Lung (tissue), 16 donors: ENCODE results near the gene RGMA. TPM values are rescaled to one million over a fixed set of nuclear protein-coding genes. Genes with fewer than 3 reads are reported as not detected.
A peak's percentile ranks its signal among the peaks of the same experiment; 100 is the strongest.

Experiments used
- ATAC-seq: fragments of 200-7000 bp; cut with Tn5 transposase; one replicate; pipeline ENCODE4 v1.9.1; 2020; ENCODE audit warnings: moderate number of reproducible peaks; ENCODE audit not compliant: insufficient read depth, low FRiP score
- DNase-seq, 3 donors: peaks; one replicate each; pipeline ENCODE4 v3.0.0-alpha.2; 2013 to 2017
- H3K27ac ChIP-seq, 2 donors: one replicate each; pipeline ENCODE4 v1.5.1; 2013; ENCODE audit warnings: mild to moderate bottlenecking in 2 of 2, moderate library complexity in 2 of 2, control low read depth in 1 of 2, inconsistent platforms in 1 of 2, low read depth in 1 of 2, low read length in 1 of 2
- H3K27me3 ChIP-seq, 3 donors: one replicate each; pipeline ENCODE4 v1.5.1; 2013; ENCODE audit warnings: low read length in 2 of 3; ENCODE audit not compliant: control insufficient read depth in 3 of 3, insufficient read depth in 3 of 3
- H3K36me3 ChIP-seq, 4 donors: one replicate each; pipeline ENCODE4 v1.5.1; 2013; ENCODE audit warnings: low read length in 4 of 4, mild to moderate bottlenecking in 1 of 4, moderate library complexity in 1 of 4; ENCODE audit not compliant: control insufficient read depth in 4 of 4, insufficient read depth in 4 of 4
- H3K4me1 ChIP-seq, 5 donors: one replicate each; pipeline ENCODE4 v1.5.1; 2013; ENCODE audit warnings: low read length in 5 of 5, mild to moderate bottlenecking in 2 of 5, moderate library complexity in 1 of 5; ENCODE audit not compliant: control insufficient read depth in 5 of 5, insufficient read depth in 5 of 5
- H3K4me3 ChIP-seq: one replicate; pipeline ENCODE4 v1.5.1; 2013; ENCODE audit warnings: mild to moderate bottlenecking, control low read depth, moderate library complexity
- H3K9ac ChIP-seq, 2 donors: one replicate each; pipeline ENCODE4 v1.5.1; 2013; ENCODE audit warnings: low read length in 2 of 2, control low read depth in 1 of 2; ENCODE audit not compliant: insufficient read depth in 1 of 2
- H3K9me3 ChIP-seq, 4 donors: one replicate each; pipeline ENCODE4 v1.5.1; 2013; ENCODE audit warnings: low read length in 3 of 4, mild to moderate bottlenecking in 1 of 4, moderate library complexity in 1 of 4; ENCODE audit not compliant: control insufficient read depth in 4 of 4, insufficient read depth in 3 of 4
- WGBS, 2 donors: extraction: QIAGEN DNeasy Blood & Tissue Kit; methylation state at CpG; one replicate each; pipeline ENCODE4 v1.1.7; 2013; 5-methylcytosine and 5-hydroxymethylcytosine counted together
- long read RNA-seq, 5 donors: transcript quantifications; one replicate each; lab custom pipeline, GENCODE V29; 2026
- polyA plus RNA-seq, 2 donors: library from polyadenylated mRNA; stranded (reverse); fragments of 200-250 nt; gene quantifications; one replicate each; pipeline ENCODE4 v1.2.1, GENCODE V29; 2013
- total RNA-seq, 2 donors: library from RNA; depleted of rRNA in 1 of 2; stranded (reverse); fragments of >200 nt in 1 of 2; gene quantifications; one replicate each; pipeline ENCODE4 v1.2.1, GENCODE V29; 2014 to 2021
- TF ChIP-seq, protein P1 (sequence below): IDR thresholded peaks from 2 replicates; pipeline ENCODE4 v1.5.1; 2012; ENCODE audit warnings: mild to moderate bottlenecking; ENCODE audit errors: control extremely low read depth, extremely low read depth
- donor health status: control.
- donor health status: control.
- donor health status: Bipolar disorder and iron deficiency.
- donor health status: healthy.
- donor health status: DM: yes; HTN: yes; CAD: no.

Gene RGMA, protein sequence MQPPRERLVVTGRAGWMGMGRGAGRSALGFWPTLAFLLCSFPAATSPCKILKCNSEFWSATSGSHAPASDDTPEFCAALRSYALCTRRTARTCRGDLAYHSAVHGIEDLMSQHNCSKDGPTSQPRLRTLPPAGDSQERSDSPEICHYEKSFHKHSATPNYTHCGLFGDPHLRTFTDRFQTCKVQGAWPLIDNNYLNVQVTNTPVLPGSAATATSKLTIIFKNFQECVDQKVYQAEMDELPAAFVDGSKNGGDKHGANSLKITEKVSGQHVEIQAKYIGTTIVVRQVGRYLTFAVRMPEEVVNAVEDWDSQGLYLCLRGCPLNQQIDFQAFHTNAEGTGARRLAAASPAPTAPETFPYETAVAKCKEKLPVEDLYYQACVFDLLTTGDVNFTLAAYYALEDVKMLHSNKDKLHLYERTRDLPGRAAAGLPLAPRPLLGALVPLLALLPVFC
- total RNA-seq, result 10 to 100 TPM in 1 of 2 donors, 1 to 10 TPM in 1; 6.6 to 11.3 TPM
- polyA plus RNA-seq, result 1 to 10 TPM; 2.3 to 3.4 TPM
- long read RNA-seq, donor 1, transcript RGMA-203 (3 exons, 3,038 nt), result major isoform, 9 of 10 reads
- long read RNA-seq, donor 1, partial matches to known transcripts, result 0 of 10 reads
- long read RNA-seq, donor 1, other reads (novel, unspliced or antisense), result 0 of 10 reads
- long read RNA-seq, donor 2, transcript RGMA-203 (3 exons, 3,038 nt), result major isoform, 5 of 6 reads
- long read RNA-seq, donor 2, partial matches to known transcripts, result 0 of 6 reads
- long read RNA-seq, donor 2, other reads (novel, unspliced or antisense), result 0 of 6 reads
- long read RNA-seq, donor 3, transcript RGMA-203 (3 exons, 3,038 nt), result major isoform, 5 of 10 reads
- long read RNA-seq, donor 3, partial matches to known transcripts, result 5 of 10 reads
- long read RNA-seq, donor 3, other reads (novel, unspliced or antisense), result 0 of 10 reads
- long read RNA-seq, donor 4, partial matches to known transcripts, result 0 of 3 reads
- long read RNA-seq, donor 4, other reads (novel, unspliced or antisense), result 0 of 3 reads
- long read RNA-seq, donor 5, full-length matches to known transcripts, result 8 of 14 reads
- long read RNA-seq, donor 5, partial matches to known transcripts, result 6 of 14 reads
- long read RNA-seq, donor 5, other reads (novel, unspliced or antisense), result 0 of 14 reads

DNA sequence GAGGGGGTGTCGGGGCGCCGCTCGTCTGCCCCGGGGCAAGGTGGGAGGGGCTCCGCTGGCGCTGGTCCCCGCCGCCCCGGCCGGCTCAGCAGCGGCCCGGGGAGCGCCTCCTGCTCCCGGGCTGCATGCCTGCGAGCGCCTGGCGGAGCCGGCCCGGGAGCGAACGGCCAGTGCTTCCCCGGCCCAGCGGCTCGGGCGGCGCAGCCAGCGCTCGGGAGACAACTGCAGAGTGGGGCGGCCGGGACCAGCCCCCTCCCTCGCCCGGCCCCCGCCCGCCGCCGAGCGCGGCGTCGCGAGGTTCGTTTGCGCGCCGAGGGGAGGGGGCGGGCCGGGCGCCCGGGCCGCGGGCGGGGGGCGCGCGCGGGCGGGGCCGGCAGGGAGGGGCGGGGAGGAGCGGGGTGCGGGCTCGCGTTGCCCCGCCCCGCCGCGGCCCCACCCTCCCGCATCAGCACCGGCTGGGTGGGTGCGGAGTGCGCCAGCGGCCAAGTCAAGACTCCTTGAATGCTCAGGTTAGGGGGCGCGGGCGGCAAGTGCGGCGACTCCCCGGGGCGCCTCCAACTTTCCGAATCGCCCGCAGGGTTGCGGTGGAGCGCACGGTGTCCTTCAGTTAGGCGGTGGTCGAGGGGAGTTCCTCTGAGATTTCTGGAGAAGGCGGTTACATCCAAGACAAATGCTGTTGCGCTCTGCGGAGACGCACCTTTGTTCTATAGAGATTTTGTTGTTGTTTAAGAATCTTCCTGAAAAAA, at the start of gene RGMA:
TSS of gene RGMA (minus strand) at position 231 of the 746 bp plus-strand sequence. CDS start 279 bp downstream, outside the sequence.
- ATAC-seq, result peak; percentile 39
- TF ChIP-seq, protein P1, sequence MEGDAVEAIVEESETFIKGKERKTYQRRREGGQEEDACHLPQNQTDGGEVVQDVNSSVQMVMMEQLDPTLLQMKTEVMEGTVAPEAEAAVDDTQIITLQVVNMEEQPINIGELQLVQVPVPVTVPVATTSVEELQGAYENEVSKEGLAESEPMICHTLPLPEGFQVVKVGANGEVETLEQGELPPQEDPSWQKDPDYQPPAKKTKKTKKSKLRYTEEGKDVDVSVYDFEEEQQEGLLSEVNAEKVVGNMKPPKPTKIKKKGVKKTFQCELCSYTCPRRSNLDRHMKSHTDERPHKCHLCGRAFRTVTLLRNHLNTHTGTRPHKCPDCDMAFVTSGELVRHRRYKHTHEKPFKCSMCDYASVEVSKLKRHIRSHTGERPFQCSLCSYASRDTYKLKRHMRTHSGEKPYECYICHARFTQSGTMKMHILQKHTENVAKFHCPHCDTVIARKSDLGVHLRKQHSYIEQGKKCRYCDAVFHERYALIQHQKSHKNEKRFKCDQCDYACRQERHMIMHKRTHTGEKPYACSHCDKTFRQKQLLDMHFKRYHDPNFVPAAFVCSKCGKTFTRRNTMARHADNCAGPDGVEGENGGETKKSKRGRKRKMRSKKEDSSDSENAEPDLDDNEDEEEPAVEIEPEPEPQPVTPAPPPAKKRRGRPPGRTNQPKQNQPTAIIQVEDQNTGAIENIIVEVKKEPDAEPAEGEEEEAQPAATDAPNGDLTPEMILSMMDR, result no peak
- Histone ChIP-seq H3K36me3 (no peaks in the 10 kb centered on the region), H3K4me3 (peak within 1 kb of the TSS; percentile 16), H3K9me3 (peaks cover 0 to 2% (median 0%) of the 10 kb centered on the region in 4 donors), H3K4me1 (peaks cover 0 to 8% (median 4%) of the 10 kb centered on the region in 5 donors), H3K27ac (no peak within 1 kb of the TSS), H3K9ac (no peak within 1 kb of the TSS), H3K27me3 (peaks cover 0 to 57% (median 56%) of the 10 kb centered on the region in 3 donors)
- 0 to 2% methylated on average over 34 to 89 of the region's 92 CpGs for WGBS, 2 donors
- peak; percentile 13 to 48 (median 34) for DNase-seq

DNA sequence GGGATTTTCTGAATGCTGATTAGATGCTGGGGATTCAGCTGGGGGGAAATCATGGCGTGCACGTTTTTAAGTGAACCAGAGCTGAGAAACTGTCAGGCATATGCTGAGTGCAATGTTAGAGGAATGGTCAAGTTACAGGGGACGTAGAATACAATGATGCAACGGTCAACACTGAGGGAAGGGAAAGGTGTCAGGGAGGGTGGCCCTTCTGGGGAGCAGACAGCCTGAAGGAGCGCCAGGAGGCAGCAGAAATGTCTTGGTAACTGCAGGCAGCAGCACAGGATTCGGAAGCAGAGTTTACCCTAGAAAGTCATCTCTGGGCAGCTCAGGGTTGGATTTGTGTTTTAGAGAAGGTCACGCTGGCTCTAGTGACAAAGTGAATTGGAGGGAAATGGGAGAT, 47.6 kb upstream of the RGMA start:
- Histone ChIP-seq H3K4me1 (no peaks in the 10 kb centered on the region), H3K27ac (no peak overlapping the region), H3K4me3 (no peak overlapping the region), H3K27me3 (no peaks in the 10 kb centered on the region), H3K36me3 (no peaks in the 10 kb centered on the region), H3K9me3 (peaks cover 0 to 2% (median 0%) of the 10 kb centered on the region in 4 donors), H3K9ac (no peak overlapping the region)
- ATAC-seq, result no peak
- DNase-seq, result no peak
- 79% methylated on average over 7 of the region's 7 CpGs for WGBS, 2 donors
- TF ChIP-seq, protein P1, result no peak

DNA sequence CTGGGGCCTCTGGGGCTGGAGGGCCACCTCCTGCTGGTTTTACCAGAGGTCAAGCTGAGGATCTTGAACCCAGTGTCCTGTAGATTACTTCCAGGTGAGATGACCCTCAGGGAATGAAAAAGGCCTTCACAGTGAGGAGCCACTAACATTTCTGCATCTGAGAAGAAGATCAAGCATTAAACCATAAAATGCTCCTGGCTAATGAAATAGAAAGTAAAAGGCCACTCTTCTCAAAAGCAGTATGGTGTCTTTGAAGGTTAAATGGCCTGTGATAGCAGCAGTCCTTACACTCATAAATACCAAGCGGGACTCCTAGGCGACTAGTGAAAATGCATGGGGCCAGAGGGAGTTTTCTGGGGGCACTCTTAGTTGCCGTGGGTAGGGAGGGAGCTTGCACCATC, 47.0 kb upstream of the RGMA start:
- DNase-seq (no peak), ATAC-seq (no peak)
- Histone ChIP-seq H3K4me3 (no peak overlapping the region), H3K36me3 (no peaks in the 10 kb centered on the region), H3K27ac (no peak overlapping the region), H3K4me1 (no peaks in the 10 kb centered on the region), H3K9ac (no peak overlapping the region), H3K9me3 (peaks cover 0 to 2% (median 0%) of the 10 kb centered on the region in 4 donors), H3K27me3 (no peaks in the 10 kb centered on the region)
- WGBS, 2 donors, result 69 to 75% methylated on average over 3 of the region's 3 CpGs
- TF ChIP-seq, protein P1, result no peak
